ENCODE data around the gene PLEKHA7.

PLEKHA7 gene

DNA sequence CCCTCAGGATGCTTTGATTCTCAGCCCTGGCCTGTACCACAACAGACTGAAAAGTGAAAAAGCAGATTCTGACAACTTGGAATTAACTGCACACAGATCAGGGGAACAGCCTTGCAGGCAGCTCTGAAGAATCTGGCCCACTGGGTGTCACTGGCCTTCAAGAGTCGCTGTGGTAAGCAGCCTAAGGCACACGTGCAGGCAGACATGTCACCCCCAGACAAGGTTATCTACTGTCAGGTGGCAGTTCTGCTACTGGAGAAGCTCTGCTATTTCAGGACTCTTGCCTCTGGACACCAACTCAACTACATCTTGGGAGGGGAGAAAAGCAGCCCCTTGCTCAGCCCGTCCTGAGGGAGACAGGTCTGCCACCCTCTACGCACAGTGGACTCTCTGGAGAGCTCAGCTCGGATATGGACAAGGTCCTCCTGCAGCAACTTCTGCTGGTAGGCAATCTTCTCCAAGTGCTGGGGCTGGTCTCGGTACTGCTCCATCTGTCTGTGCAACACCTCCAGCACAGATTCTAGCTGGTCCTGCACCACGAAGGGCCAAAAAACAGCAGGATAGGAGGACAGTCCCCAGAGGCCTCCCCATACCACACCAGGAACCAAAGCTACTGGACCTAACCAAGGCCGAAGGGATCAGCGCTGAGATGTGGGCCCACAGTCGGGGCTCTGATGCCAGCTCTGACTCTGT lies 212.8 kb downstream of the PLEKHA7 start:
- no peak for DNase-seq

DNA sequence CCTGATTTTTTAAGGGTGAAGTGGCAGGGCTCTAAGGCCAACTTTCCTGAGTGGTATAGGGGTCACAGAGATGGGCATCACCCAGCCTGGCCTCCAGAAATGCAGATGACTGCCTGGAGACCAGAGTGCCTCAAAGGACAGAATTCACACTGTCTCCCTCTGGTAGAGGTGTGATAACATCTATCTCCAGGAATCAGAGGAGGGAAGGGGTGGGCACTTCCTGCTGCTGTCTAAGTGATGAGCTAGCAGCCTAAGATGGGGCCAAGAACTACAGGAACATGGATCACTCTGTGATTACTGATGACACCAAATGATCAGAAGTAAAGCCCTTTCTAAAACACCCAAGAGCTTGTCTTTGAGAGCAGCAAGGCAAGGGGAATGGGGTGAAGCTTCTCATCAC lies 213.8 kb downstream of the PLEKHA7 start:
- DNase-seq = no peak

DNA sequence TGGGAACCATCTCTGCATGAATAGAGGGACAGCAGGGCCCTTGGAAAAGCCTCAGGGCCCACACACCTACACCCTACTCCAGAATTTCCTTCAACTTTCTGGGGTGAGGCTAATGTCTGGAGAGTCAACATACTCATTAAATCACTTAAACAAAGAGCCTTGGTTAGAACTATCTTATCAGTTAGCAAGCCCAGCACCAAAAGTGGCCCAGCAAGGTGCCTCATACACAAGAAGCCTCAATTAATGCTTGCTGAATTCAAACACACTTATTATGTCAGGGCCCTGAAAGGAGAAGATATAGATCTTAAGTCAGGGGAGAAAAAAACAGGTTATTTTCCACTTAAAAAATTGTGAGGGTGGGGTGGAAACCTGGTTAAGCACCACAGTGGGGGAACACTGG lies 214.3 kb downstream of the PLEKHA7 start:
- no peak for DNase-seq

DNA sequence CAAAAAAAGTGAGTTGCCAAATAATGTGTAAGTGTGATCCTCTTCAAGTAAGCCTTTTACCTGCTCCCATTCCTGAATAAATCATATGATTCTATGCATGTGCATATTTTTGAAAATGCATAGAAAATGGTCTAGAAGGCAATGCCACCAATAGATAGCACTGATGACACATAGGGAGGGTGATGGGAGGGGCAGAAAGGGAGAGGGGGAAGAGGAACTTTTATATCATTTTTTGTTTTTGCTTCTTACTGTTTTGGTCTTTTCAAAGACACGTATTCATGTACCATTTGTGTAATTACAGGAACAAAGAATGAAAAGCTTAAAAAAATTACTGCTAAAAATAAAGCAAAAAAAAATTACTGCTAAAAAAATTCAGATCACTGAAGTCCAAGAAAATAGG lies 215.0 kb downstream of the PLEKHA7 start:
- no peak for DNase-seq

DNA sequence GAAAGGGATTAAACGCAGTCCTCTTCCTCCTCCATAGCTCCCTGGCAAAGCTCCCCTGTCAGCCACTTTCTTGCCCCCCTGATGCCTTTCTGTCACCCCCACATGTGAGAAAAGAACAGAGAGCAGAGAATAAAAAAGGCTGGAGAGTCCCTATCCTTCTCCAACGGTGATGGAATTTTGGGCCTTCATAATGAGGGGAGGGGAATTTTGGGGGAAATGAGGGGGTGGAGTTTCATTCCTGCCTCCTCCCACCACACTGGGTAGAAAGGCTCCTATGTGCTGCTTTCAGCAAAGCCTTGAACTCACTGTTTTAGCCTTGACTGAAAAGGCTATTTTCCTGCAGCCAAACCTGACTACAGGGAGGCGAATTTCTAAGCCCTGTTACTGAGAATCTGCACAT lies 216.4 kb downstream of the PLEKHA7 start:
- no peak for DNase-seq

GRCh38 chr11:16796311-16796710 lies 217.9 kb downstream of the PLEKHA7 start:
- DNase-seq = no peak

DNA sequence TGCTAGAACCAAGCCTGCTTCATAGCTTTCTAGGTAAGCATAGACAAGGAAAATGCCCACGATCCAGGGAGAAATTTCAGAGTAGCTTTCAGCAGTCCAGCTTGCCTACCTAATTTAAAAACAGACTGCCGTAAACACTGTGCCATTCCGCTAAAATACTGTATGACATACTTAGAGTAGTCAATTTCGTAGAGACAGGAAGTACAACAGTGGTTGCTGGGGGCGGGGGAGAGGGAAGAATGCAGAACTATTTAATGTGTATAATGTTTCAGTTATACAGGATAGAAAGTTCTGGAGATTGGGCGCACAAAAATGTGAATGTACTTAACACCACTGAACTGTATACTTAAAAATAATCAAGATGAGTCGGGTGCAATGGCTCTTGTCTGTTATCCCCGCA lies 219.1 kb downstream of the PLEKHA7 start:
- DNase-seq = no peak

- no peak for DNase-seq
Measured at GRCh38 chr11:16794047-16794818, 220.0 kb downstream of the PLEKHA7 start.

DNA sequence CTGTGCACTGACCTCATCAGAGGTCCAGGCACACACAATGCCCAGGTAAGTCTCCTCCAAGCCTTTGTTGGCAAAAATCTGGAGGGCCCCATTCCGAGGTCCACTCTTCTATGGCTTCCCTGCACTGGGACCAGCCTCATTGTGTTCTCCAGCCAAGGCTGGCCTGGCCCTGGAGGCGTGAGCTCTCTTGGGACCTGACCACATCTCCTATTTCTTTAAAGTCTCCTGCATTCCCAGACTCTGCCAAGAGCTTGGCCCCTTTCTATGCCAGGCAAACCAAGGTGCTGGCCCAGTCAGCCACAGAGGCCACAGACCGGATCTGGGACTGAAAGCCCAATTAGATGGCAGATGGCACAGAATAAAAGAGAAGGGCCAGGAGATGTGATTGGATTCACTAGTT lies 220.7 kb downstream of the PLEKHA7 start:
- no peak for DNase-seq

- DNase-seq = no peak
Measured at GRCh38 chr11:16793009-16793408, 221.2 kb downstream of the PLEKHA7 start.

GRCh38 chr11:16792426-16792825 lies 221.8 kb downstream of the PLEKHA7 start:
- no peak for DNase-seq

- no peak for DNase-seq
Measured at GRCh38 chr11:16791191-16791961, 222.8 kb downstream of the PLEKHA7 start.

- no peak for DNase-seq
Measured at GRCh38 chr11:16790486-16791190, 223.6 kb downstream of the PLEKHA7 start.

DNA sequence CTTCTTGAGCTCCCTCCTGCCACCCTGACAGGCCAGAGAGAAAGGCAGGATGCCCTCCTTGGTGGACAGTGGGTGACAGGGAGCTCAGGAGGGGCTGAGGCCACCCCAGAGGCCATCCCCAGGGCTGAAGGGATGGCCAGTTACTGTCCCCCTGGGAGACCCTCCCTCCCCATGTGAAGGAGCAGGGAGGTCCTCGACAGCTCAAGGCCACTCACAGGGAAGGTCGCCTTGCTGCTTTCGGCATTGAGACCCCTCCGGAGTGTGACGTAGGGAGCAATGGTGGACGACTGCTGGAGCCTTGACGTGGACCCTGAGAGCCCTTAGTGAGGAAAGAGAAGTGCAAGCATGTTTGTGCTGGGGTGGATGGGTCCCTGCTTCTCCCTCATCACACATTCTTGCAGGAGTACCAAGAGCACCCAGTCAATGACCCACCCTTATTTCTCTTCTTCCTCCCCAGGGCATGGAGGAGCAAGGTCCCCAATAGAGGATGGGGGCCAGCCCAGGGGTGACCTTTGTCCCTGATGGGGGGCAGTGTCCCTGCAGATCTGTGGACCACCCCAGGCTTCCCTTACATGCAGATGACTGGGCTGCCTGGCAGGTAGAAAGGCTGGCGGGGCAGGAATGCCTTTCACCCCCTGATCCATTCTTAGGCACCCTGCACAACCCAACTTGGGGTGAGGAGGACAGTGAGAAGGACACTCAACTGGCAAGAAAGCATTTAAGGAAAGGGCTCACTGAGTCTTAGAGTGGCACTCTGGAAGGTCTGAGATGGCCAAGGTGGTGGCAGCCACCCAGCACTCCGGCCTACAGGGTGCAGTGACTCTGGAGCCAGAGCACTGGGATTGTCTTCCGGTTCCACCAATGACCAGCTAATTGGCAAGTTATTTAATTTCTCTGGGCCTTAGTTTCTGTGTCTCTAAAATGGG lies 224.4 kb downstream of the PLEKHA7 start:
- no peak for DNase-seq

GRCh38 chr11:16789063-16789420 lies 225.2 kb downstream of the PLEKHA7 start:
- no peak for DNase-seq

- DNase-seq = peak; percentile 49
Measured at GRCh38 chr11:16788141-16789062, 225.8 kb downstream of the PLEKHA7 start.

DNA sequence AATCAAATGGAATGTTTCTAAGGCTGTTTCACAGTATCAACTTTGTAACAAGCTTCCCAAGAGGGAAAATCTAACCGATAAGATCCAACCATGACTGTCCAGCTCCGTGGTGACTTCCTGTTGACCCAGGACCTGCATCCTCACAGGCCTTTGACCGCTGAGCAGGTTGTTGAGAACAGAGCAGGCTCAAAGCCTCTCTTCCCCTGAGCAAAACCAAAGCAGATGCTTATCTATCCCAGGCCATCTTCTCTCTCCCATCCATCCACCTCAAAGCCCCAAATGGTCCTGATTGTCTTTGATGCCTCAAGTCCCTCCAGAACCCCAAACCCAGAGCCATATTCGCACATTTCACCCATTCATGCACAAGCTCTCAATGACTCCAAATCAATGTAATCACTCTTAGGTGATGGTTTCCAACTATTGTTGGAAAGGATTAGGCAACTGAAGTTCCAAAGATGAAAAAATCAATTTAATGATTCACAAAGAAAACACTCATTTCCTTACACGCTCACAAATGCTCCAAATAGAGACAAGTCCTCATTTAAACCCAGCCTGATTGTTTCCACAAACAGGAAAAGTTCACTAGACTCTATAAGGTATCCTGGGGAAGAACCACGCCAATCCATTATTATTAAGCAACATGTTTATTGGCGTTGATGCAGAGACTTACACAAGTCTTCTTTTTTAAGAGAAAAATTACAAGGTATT lies 227.0 kb downstream of the PLEKHA7 start:
- DNase-seq = no peak

GRCh38 chr11:16786131-16786530 lies 228.1 kb downstream of the PLEKHA7 start:
- DNase-seq = no peak

- DNase-seq = peak; percentile 42
Measured at GRCh38 chr11:16785520-16786128, 228.6 kb downstream of the PLEKHA7 start.

DNA sequence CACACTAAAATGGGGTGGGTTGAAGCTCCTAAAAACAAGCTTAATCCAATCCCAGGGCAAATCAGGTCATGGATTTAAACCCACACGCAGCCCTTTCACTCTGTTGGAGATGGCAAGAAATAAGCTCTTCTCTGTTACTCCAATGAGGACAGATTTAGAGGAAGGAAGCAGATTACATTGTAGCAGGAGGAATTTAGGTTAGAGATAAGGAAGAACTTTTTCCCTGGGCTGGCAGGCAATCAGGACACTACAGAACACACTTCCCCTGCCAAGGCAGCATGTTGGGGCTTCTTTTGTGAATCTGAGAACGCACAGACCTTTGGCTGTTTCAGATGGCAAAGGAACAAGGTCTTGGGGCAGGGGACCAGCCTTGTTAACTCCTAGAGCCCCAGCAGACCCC lies 229.5 kb downstream of the PLEKHA7 start:
- no peak for DNase-seq

Data from T-helper 9 cell (primary cell).